IPS-15b (cell line): Measurements from ENCODE around the gene TIMM22.

Experiments
- H3K27me3 ChIP-seq: one replicate; pipeline ENCODE4 v1.6.1; 2013; ENCODE audit warnings: low read length; ENCODE audit not compliant: control insufficient read depth, insufficient read depth
- H3K36me3 ChIP-seq: one replicate; pipeline ENCODE4 v1.6.1; 2013; ENCODE audit warnings: low read length; ENCODE audit not compliant: control insufficient read depth, insufficient read depth
- H3K4me1 ChIP-seq: one replicate; pipeline ENCODE4 v1.6.1; 2013; ENCODE audit warnings: mild to moderate bottlenecking, low read length; ENCODE audit not compliant: control insufficient read depth, insufficient read depth
- H3K4me3 ChIP-seq: one replicate; pipeline ENCODE4 v1.5.1; 2013; ENCODE audit warnings: low read depth, low read length
- H3K9ac ChIP-seq: one replicate; pipeline ENCODE4 v1.6.1; 2013; ENCODE audit warnings: low read depth, mild to moderate bottlenecking, low read length
- H3K9me3 ChIP-seq: one replicate; pipeline ENCODE4 v1.6.1; 2013; ENCODE audit warnings: mild to moderate bottlenecking, low read length; ENCODE audit not compliant: control insufficient read depth, insufficient read depth

The TIMM22 gene

DNA sequence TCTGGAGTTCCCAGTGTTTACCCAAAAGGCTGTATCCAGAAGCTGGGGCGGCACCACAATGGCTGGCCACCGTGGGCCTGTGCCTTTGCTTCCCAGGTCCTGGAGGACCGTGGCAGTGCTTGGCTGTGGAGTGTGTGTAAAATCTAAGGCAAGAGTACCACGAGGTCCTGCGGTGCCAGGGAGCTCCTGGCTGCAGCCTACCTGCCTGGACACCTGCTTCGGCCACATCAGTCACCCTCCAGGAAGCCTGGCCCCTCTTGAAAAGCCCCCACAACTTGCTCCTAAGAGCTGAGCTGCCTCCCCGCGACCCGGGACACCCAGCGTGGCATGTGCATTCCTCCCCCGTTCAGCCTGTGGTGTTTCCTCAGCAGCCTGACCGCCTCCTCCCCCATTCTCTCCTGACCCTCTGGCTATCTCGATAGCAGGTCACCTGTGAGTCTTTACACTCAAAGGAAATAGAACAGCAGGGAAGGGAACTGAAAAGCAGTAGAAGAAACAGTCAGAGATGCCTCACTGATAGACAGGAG, 7.9 kb downstream of the TIMM22 start:
- no peak overlapping the region for H3K9ac ChIP-seq

DNA sequence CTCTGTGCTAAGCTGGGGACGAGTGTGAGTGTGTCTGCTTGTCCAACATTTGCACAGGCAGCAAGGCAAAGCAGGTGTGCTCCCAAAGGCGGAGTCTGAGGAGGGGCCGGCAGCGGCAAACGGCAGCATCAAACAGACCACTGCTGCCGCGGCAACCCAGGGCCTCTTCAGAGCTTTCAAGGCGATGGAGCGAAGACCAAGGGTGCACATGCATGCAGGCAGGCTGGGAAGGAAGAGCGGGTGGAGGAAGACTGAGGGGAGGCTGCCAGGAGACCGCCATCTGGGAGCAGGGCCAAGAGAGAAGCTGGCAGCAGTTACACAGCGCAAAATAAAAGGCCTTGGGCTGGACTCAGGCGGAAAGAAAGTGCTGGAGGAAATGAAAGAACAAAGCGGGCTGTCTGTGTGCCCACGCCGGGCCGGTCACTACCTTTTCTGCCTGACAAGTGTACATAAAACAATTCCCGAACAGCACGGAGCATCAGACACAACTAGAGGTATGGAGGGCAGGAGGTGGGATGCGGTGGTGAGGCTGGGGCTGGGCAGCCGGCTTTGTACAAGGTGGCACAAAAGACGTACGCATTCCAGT, 8.5 kb downstream of the TIMM22 start:
- H3K9ac ChIP-seq = no peak overlapping the region
- H3K4me1 ChIP-seq = no peaks in the 10 kb centered on the region
- H3K36me3 ChIP-seq = peaks cover 29% of the 10 kb centered on the region
- no peaks in the 10 kb centered on the region for H3K9me3 ChIP-seq
- no peak overlapping the region for H3K4me3 ChIP-seq
- H3K27me3 ChIP-seq = no peaks in the 10 kb centered on the region

More for the DNA sequence above, 7.9 kb downstream of the TIMM22 start:
- H3K4me3 ChIP-seq = no peak overlapping the region
- peaks cover 26% of the 10 kb centered on the region for H3K36me3 ChIP-seq
- H3K27me3 ChIP-seq = no peaks in the 10 kb centered on the region
- no peaks in the 10 kb centered on the region for H3K4me1 ChIP-seq
- H3K9me3 ChIP-seq = no peaks in the 10 kb centered on the region

DNA sequence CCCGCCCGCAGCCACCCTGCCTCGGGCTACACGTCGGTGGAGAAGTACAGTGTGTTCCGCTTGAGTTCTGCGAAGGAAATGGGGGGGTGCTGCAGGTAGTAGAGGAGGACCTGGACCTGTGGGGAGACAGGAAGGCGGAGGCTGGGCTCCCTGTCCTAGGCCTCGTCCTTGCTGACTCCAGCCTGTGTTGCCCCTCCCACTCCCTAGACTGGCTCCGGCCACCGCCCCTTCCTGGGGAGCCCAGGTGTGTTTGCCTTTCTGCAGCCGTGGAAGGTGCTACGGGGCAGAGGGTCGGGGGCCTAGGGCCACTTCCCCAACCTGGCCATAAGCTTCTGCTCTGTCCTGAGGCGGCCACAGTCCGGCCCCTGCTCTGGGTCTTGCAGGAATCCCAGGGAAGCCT, 9.1 kb downstream of the TIMM22 start:
- H3K9ac ChIP-seq = no peak overlapping the region
- no peaks in the 10 kb centered on the region for H3K9me3 ChIP-seq
- H3K4me1 ChIP-seq = no peaks in the 10 kb centered on the region
- H3K27me3 ChIP-seq = no peaks in the 10 kb centered on the region
- H3K4me3 ChIP-seq = no peak overlapping the region
- H3K36me3 ChIP-seq = peaks cover 27% of the 10 kb centered on the region

DNA sequence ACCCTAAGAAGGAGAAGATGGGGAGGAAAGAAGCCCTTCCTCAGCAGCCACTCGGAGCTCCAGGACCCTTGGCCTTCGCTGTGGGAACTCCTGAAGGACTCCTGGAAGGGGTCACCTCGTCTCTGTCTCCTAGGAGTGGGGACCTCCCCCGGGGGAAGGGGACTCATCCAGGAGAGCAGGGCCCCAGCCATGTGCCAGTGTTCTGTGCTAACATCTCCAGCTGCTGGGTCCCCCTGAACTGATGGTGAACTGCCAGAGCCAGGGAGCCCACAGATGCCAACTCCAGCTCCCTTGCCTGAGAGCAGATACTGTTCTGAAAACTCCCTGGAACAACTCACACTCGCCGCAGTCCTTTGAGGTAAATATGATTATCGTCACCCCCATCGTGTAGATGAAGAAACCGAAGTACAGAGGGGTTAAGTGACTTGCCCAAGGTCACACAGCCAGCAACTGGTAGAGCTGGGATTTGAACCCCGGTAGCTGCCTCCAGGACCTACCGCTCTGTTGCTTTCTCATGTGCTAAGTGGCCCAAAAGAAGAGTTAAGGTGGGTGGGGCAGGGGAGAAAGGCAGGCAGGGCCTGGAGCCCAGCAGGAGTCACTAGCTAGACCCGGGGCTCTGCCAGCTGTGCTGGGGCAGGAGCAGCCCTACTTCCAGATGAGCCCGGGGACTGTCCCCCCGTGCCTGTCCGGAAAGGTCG, 10.5 kb downstream of the TIMM22 start:
- no peaks in the 10 kb centered on the region for H3K4me1 ChIP-seq
- H3K4me3 ChIP-seq = no peak overlapping the region
- H3K9ac ChIP-seq = no peak overlapping the region
- H3K36me3 ChIP-seq = peaks cover 14% of the 10 kb centered on the region
- H3K9me3 ChIP-seq = no peaks in the 10 kb centered on the region
- H3K27me3 ChIP-seq = no peaks in the 10 kb centered on the region

DNA sequence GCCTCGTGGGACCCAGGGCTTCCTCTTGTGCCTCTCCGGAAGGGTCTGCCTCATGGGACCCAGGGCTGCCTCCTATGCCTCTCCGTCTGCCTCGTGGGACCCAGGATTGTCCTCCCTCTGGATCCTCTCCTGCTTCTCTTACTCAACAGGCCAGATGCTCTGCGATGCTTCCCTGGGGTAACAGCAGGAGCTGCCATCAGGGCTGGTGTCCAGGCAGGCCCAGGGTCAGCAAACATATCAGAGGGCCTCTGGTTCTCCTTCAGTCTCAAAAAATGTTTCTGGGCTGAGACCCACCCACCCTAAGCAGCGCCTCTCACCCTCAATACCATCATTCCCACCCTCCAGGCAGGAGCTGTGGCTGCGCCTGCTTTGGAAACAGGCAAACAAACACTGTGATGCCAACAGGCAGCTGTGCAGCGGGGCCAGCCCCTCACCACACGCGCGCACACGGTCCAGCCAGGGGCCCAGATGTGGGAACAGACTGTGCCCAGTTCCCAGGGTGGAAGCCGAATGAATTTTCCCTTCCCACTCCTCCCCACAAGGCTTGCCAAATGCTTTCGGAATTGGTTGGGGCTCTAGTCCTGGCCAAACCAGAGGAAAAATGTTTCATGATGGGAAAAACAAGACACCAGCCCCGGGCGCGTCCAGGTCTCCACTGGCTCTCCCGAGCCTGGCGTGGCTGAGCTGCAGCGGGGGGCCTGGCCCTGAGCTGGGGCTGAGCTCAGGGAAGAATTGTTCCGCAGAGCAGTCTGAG, 11.3 kb downstream of the TIMM22 start:
- peaks cover 14% of the 10 kb centered on the region for H3K36me3 ChIP-seq
- no peak overlapping the region for H3K9ac ChIP-seq
- H3K4me1 ChIP-seq = no peaks in the 10 kb centered on the region

DNA sequence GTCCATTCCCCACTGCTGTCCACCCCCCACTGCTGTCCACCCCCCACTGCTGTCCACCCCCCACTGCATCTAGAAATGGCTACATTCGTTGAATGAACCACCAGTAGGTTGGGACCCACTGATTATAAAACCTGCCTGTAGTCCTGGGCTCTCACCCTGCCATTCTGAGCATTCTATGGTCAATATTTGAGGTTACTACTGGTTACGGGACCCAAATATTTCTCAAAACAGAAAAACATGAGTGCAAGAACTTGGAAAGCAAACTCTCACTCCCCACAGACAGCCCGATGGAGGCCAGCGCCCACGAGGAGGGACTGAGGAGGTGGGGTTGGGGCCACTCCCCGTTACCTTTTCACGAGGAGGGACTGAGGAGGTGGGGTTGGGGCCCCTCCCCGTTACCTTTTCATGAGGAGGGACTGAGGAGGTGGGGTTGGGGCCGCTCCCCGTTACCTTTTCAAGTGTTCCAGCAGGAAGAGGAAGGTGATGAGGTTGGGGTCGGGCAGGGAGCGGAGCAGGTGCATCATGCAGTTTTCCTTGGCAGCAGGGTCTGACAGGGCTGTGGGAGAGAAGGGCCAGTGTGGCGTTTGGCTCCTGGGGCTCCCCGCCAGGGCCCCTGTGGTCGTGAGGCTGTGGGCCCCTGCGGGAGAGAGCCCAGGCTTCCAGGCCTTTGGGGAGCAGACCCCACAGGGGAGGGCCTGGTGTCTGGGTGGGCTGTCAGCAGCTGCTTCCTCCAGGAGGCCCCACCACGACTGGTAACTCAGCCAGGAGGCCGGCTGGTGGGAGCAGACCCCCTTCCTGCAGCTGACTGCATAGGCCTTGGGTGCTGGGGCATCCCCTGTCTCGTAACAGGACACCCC, 12.5 kb downstream of the TIMM22 start:
- Histone ChIP-seq H3K4me1 (no peaks in the 10 kb centered on the region), H3K27me3 (no peaks in the 10 kb centered on the region), H3K9me3 (no peaks in the 10 kb centered on the region), H3K4me3 (no peak overlapping the region), H3K36me3 (peaks cover 14% of the 10 kb centered on the region), H3K9ac (no peak overlapping the region)

More for the DNA sequence above, 11.3 kb downstream of the TIMM22 start:
- Histone ChIP-seq H3K9me3 (no peaks in the 10 kb centered on the region), H3K4me3 (no peak overlapping the region), H3K27me3 (no peaks in the 10 kb centered on the region)

DNA sequence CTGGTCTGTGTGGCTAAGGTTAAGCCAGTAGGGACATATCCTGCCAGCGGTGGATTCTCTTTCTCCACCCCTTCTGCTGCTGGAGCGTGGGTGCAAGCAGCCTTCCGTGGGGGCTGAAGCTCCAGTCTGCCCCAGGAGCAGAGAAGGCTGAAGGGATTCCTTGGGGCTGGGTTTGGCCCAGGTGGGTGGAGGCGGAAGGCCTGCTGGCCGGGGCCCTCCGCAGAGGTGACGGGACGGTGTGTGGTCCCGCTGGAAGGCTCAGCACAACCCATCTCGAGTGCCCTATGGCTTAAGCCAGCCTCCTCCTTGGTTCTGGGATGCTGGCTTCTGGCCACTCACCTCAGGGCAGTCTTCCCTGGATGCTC, 13.1 kb downstream of the TIMM22 start:
- H3K4me1 ChIP-seq = no peaks in the 10 kb centered on the region
- H3K36me3 ChIP-seq = peaks cover 13% of the 10 kb centered on the region
- no peaks in the 10 kb centered on the region for H3K27me3 ChIP-seq
- H3K4me3 ChIP-seq = no peak overlapping the region
- no peak overlapping the region for H3K9ac ChIP-seq
- no peaks in the 10 kb centered on the region for H3K9me3 ChIP-seq

DNA sequence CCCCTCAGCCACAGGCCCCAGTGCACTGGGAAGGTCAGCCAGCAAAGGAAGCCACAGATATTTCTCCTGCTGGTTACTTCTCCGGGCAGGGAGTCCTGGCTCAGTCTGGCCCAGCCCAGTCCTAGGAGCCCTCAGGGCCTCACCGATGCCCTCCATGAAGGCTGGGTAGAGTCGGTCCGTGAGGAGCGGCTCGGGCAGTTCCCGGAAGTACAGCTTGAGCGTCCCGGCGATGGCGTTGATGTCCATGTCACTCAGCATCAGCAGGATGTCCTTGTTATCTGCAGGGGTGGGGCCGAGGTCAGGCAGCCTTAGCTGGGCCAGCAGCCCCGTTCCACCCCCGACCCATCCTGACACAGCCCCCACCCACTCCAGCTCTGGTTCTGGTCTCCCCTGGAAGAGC, 13.7 kb downstream of the TIMM22 start:
- Histone ChIP-seq H3K27me3 (no peaks in the 10 kb centered on the region), H3K4me3 (no peak overlapping the region), H3K9me3 (no peaks in the 10 kb centered on the region), H3K36me3 (peaks cover 8% of the 10 kb centered on the region), H3K9ac (no peak overlapping the region), H3K4me1 (no peaks in the 10 kb centered on the region)

DNA sequence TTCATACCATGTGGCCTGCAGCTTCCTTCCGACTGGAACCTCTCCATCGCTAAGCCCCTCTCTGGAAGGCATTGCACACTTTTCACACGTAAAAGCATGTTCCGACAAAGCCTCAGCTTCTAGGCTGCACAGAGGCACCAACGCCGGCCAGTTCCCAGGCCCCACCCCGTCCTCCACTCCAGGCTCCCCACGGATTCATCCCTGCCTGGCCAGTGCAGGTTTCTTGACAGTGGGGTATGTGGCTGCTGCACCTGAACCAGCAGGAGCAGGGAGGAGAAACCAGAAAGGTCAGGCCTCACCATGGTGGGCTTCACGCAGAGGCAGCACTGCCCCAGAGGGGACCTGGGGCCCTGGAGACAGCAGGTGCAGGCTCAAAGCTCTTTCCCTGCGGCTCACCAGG, 14.2 kb downstream of the TIMM22 start:
- Histone ChIP-seq H3K36me3 (peaks cover 8% of the 10 kb centered on the region), H3K4me1 (no peaks in the 10 kb centered on the region), H3K4me3 (no peak overlapping the region)

DNA sequence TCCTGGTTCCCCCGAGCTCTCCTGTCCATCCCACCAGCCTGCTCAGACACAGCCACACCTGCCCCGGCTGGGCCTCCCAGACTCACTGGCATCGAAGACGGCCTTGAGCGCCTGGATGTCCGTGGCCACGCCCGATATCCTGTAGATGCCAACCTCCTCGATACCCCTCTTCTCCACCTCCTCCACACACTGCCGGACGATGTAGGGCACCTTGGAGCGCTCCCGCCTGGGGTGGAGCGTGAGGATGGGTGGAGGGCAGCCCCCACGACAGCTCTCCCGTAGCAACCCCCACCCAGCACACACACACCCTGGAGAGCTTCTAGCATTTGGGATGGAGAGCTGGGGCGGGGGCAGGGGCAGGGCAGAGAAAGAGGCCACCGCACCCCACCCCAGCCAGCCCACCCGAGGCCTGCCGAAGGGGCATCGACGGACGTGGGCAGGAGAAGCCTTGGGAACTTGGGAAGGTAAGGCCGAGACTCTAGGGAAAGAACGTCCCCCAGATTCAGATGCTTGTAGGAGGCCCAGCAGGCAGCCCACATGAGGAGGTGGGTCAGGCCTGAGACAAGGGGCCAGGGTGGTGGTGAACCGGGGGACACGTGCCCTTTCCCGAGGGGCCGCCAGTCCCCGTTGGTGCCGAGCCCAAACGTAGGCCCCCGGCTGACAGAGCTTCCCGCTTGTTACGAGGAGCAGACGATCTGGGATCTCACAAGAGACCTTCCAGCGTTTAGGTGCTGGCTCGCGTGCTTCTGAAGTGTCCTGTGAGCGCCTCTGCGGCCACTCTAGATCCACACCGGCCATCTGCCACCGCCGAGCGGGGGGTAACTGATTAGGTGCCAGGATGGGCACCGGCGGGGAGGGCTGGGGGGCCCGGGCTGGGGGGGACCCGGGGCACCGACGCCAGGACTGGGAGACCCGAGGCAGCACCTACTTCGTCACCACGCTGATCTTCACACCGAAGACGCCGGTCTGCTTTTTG, 15.1 kb downstream of the TIMM22 start:
- Histone ChIP-seq H3K27me3 (no peaks in the 10 kb centered on the region), H3K4me1 (no peaks in the 10 kb centered on the region), H3K4me3 (no peak overlapping the region)

More for the DNA sequence above, 14.2 kb downstream of the TIMM22 start:
- Histone ChIP-seq H3K27me3 (no peaks in the 10 kb centered on the region), H3K9ac (no peak overlapping the region), H3K9me3 (no peaks in the 10 kb centered on the region)

More for the DNA sequence above, 15.1 kb downstream of the TIMM22 start:
- no peak overlapping the region for H3K9ac ChIP-seq
- peaks cover 8% of the 10 kb centered on the region for H3K36me3 ChIP-seq
- no peaks in the 10 kb centered on the region for H3K9me3 ChIP-seq
